Panc1 (cell line): ENCODE results near the gene POLRMT. TPM values are rescaled to one million over a fixed set of nuclear protein-coding genes. Genes with fewer than 3 reads are reported as not detected.
"Not testable (repeated sequence)": the region's sequence is repeated elsewhere in the genome, so short reads cannot be mapped to it uniquely, and the experiment has no call there.

Experiments
- ATAC-seq: fragments of 200-7000 bp; cut with Tn5 transposase; 2 replicates; pipeline ENCODE4 v1.9.1; 2020; ENCODE audit warnings: mild to moderate bottlenecking, moderate library complexity
- BruUV-seq: library from RNA; stranded (reverse); fragments of 400-500 nt; replicated peaks from 2 replicates; lab custom pipeline; 2021; lab: Mats Ljungman, UMichigan
- CTCF ChIA-PET: fragments of 300-600 bp; sonication (Branson Sonifier 250); formaldehyde crosslinking; loops from one replicate; lab custom pipeline; 2022; ENCODE audit warnings: antibody characterized with exemption; lab: Charles Lee
- POLR2A ChIA-PET: fragments of 300-600 bp; sonication (Branson Sonifier 250); formaldehyde crosslinking; loops from one replicate; lab custom pipeline; 2022; ENCODE audit warnings: antibody characterized with exemption; lab: Charles Lee
- DNase-seq: peaks from one replicate; pipeline ENCODE4 v3.0.0-alpha.2; 2010; ENCODE audit warnings: low read depth, low spot score
- H3K27ac ChIP-seq: 2 replicates; pipeline ENCODE4 v1.5.1; 2011; ENCODE audit warnings: mild to moderate bottlenecking, low read length, inconsistent platforms
- H3K27me3 ChIP-seq: fragments of 200-500 bp; sonication (Bioruptor generic); 2 replicates; pipeline ENCODE4 v1.6.0; 2014; ENCODE audit warnings: low read length, inconsistent platforms; ENCODE audit not compliant: control insufficient read depth, insufficient read depth
- H3K36me3 ChIP-seq: fragments of 200-500 bp; sonication (Bioruptor generic); 2 replicates; pipeline ENCODE4 v1.5.1; 2014; ENCODE audit warnings: inconsistent platforms, mild to moderate bottlenecking, low read length, moderate library complexity; ENCODE audit not compliant: control insufficient read depth, insufficient read depth
- H3K4me1 ChIP-seq: 2 replicates; pipeline ENCODE4 v1.5.1; 2011; ENCODE audit warnings: inconsistent platforms, mild to moderate bottlenecking, low read length, moderate library complexity; ENCODE audit not compliant: control insufficient read depth, insufficient read depth
- H3K4me3 ChIP-seq, 2 experiments: 2 replicates each; pipeline ENCODE4 v1.5.1; 2011 to 2012; ENCODE audit warnings: low read depth in 2 of 2, low read length in 2 of 2, mild to moderate bottlenecking in 2 of 2, inconsistent platforms in 1 of 2, moderate library complexity in 1 of 2
- H3K9me3 ChIP-seq: fragments of 200-500 bp; sonication (Bioruptor generic); 2 replicates; pipeline ENCODE4 v1.5.1; 2014; ENCODE audit warnings: low read depth, mild to moderate bottlenecking, inconsistent platforms, low read length, moderate library complexity; ENCODE audit not compliant: control insufficient read depth, insufficient read depth
- CTCF ChIP-seq: fragments of 450-650 bp; IDR thresholded peaks from 2 replicates; pipeline ENCODE4 v1.5.1; 2017; ENCODE audit warnings: mild to moderate bottlenecking
- POLR2AphosphoS5 ChIP-seq: IDR thresholded peaks from 2 replicates; pipeline ENCODE4 v1.6.1; 2012; ENCODE audit warnings: mild to moderate bottlenecking, low read depth, low read length, moderate library complexity
- REST ChIP-seq, 2 experiments: IDR thresholded peaks; 2 replicates each; pipeline ENCODE4 v1.6.1; 2011 to 2012; ENCODE audit warnings: low read depth in 2 of 2, control low read depth in 1 of 2, low read length in 1 of 2, mild to moderate bottlenecking in 1 of 2, moderate library complexity in 1 of 2; ENCODE audit not compliant: insufficient read depth in 1 of 2
- SIN3A ChIP-seq: IDR thresholded peaks from 2 replicates; pipeline ENCODE4 v1.6.1; 2012; ENCODE audit warnings: low read depth, mild to moderate bottlenecking, low read length, moderate library complexity, borderline replicate concordance; ENCODE audit not compliant: insufficient read depth
- TCF7L2 ChIP-seq: IDR thresholded peaks from 2 replicates; pipeline ENCODE4 v1.6.1; 2011; ENCODE audit warnings: mild to moderate bottlenecking, low read depth, low read length, inconsistent platforms
- in situ Hi-C: cut with HindIII; loops from 2 replicates; pipeline ENCODE4 v1.10.0; 2016; ENCODE audit warnings: low sequenced_read_pairs, low pct_unique_long_range_greater_than_20kb
- intact Hi-C: fragments of 100-400 bp; cut with micrococcal nuclease; formaldehyde crosslinking; loops from one replicate; pipeline ENCODE4 v1.10.0; 2022; ENCODE audit not compliant: unreplicated experiment
- total RNA-seq: library from RNA; stranded (reverse); gene quantifications from one replicate; pipeline ENCODE4 v1.2.1, GENCODE V29; 2021; ENCODE audit not compliant: unreplicated experiment

Gene POLRMT
- total RNA-seq, 1 experiment from 2014 or later, result 56.0 TPM

- POLR2A ChIA-PET, result no interaction called here
- CTCF ChIA-PET, result no interaction called here
- Histone ChIP-seq H3K27me3 (no peaks in the 10 kb centered on the region), H3K36me3 (peaks cover 5% of the 10 kb centered on the region; the same call in 1 of the 2 replicates), H3K27ac (peak overlapping the region; percentile 7; the same call in 1 of the 2 replicates), H3K4me1 (peaks cover 38% of the 10 kb centered on the region), H3K4me3 (no peak overlapping the region), H3K9me3 (no peaks in the 10 kb centered on the region)
- in situ Hi-C loops, result no loop called here
- TF ChIP-seq REST (IDR thresholded peaks at IDR 0.05; ENCODE audit: insufficient read depth in 1 of 2, low read depth in 2 of 2, low read length in 1 of 2) (no peak), POLR2AphosphoS5 (no peak; the same call in 1 of the 2 replicates), TCF7L2 (no peak), CTCF (no peak), SIN3A (no peak)
- intact Hi-C loops, result no loop called here
- no TSS peak for BruUV-seq
- DNase-seq (no peak), ATAC-seq (no peak)
These were observed 47.7 kb downstream of the POLRMT start for GRCh38 chr19:585551-586110.

- DNase-seq, ATAC-seq, H3K27me3 ChIP-seq, H3K27ac ChIP-seq, H3K9me3 ChIP-seq, H3K4me3 ChIP-seq, H3K36me3 ChIP-seq, intact Hi-C loops, BruUV-seq, POLR2A ChIA-PET, in situ Hi-C loops: not testable (repeated sequence)
- H3K4me1 ChIP-seq, result peaks cover 38% of the 10 kb centered on the region
- CTCF ChIA-PET, result interaction anchor here (1.5 kb wide), 1 partner anchor 10 kb away, joined by 4 read pairs; no protein-coding TSS in a partner anchor
These were observed 48.2 kb downstream of the POLRMT start for GRCh38 chr19:585146-585545.

- BruUV-seq, result no TSS peak
- H3K27me3 ChIP-seq, result no peaks in the 10 kb centered on the region
- H3K4me3 ChIP-seq, result no peak overlapping the region
- intact Hi-C loops, result no loop called here
- H3K4me1 ChIP-seq, result peaks cover 38% of the 10 kb centered on the region
- H3K27ac ChIP-seq, result no peak overlapping the region; the same call in 1 of the 2 replicates
- ATAC-seq, result peak; percentile 69
- ChIA-PET POLR2A (no interaction called here), CTCF (interaction anchor here (1.5 kb wide), 1 partner anchor 9 kb away, joined by 4 read pairs; no protein-coding TSS in a partner anchor)
- in situ Hi-C loops, result no loop called here
- H3K36me3 ChIP-seq, result peaks cover 5% of the 10 kb centered on the region; the same call in 1 of the 2 replicates
- TF ChIP-seq POLR2AphosphoS5 (peak; percentile 79), REST (IDR thresholded peaks at IDR 0.05; ENCODE audit: insufficient read depth in 1 of 2, low read depth in 2 of 2, low read length in 1 of 2) (no peak), SIN3A (0 out of 2 replicates have a peak, but pooled peaks have one; percentile 55), CTCF (peak; percentile 94), TCF7L2 (no peak)
- DNase-seq, result no peak
- H3K9me3 ChIP-seq, result no peaks in the 10 kb centered on the region
These were observed 48.9 kb downstream of the POLRMT start for GRCh38 chr19:584240-585001.
